CD8-positive, alpha-beta memory T cell (primary cell): ENCODE data around the gene KCNAB1. TPM values are rescaled to one million over a fixed set of nuclear protein-coding genes. Genes with fewer than 3 reads are reported as not detected.
"Not testable (repeated sequence)": the region's sequence is repeated elsewhere in the genome, so short reads cannot be mapped to it uniquely, and the experiment has no call there.

ENCODE experiments used
- CTCF ChIA-PET: fragments of 350-600 bp; sonication (Branson Sonifier 250); formaldehyde crosslinking; loops from one replicate; lab custom pipeline; 2021; ENCODE audit warnings: antibody characterized with exemption; lab: Charles Lee
- POLR2A ChIA-PET: fragments of 350-600 bp; sonication (Branson Sonifier 250); formaldehyde crosslinking; loops from one replicate; lab custom pipeline; 2021; ENCODE audit warnings: antibody characterized with exemption; lab: Charles Lee
- DNase-seq, 5 donors: peaks; one replicate each; pipeline versions ENCODE4 v3.0.0 to v3.0.0-alpha.2; 2020 to 2022; ENCODE audit warnings: mixed read lengths in 1 of 5
- H3K27ac ChIP-seq: one replicate; pipeline ENCODE4 v1.7.0; 2013; ENCODE audit warnings: low read depth, mild to moderate bottlenecking, low read length, moderate library complexity
- H3K27me3 ChIP-seq: 2 replicates; pipeline ENCODE4 v1.7.0; 2013; ENCODE audit warnings: low read length, mild to moderate bottlenecking; ENCODE audit not compliant: insufficient read depth, poor library complexity, severe bottlenecking
- H3K36me3 ChIP-seq: 2 replicates; pipeline ENCODE4 v1.7.0; 2013; ENCODE audit warnings: mild to moderate bottlenecking, low read length, moderate library complexity; ENCODE audit not compliant: insufficient read depth
- H3K4me1 ChIP-seq: 2 replicates; pipeline ENCODE4 v1.7.0; 2013; ENCODE audit warnings: mild to moderate bottlenecking, low read length, moderate library complexity; ENCODE audit not compliant: insufficient read depth
- H3K4me3 ChIP-seq: 2 replicates; pipeline ENCODE4 v1.7.0; 2013; ENCODE audit warnings: mild to moderate bottlenecking, low read length
- H3K9me3 ChIP-seq: 2 replicates; pipeline ENCODE4 v1.7.0; 2013; ENCODE audit warnings: mild to moderate bottlenecking, low read length
- H3K27ac Mint-ChIP-seq, 8 donors: one replicate each; pipeline ENCODE4 v1.8.0; 2020 to 2021; ENCODE audit warnings: mixed read lengths in 8 of 8, mild to moderate bottlenecking in 6 of 8, inconsistent platforms in 3 of 8, moderate library complexity in 3 of 8
- H3K27me3 Mint-ChIP-seq, 2 donors: one replicate each; pipeline ENCODE4 v1.8.0; 2020 to 2021; ENCODE audit warnings: mixed read lengths in 2 of 2, mild to moderate bottlenecking in 1 of 2, moderate library complexity in 1 of 2
- H3K36me3 Mint-ChIP-seq, 3 donors: one replicate each; pipeline ENCODE4 v1.8.0; 2020 to 2021; ENCODE audit warnings: mixed read lengths in 3 of 3, inconsistent platforms in 1 of 3, mild to moderate bottlenecking in 1 of 3
- H3K4me1 Mint-ChIP-seq, 3 donors: one replicate each; pipeline ENCODE4 v1.8.0; 2020 to 2021; ENCODE audit warnings: mixed read lengths in 3 of 3, inconsistent platforms in 1 of 3, mild to moderate bottlenecking in 1 of 3
- H3K4me3 Mint-ChIP-seq, 7 donors: one replicate each; pipeline ENCODE4 v1.8.0; 2020 to 2021; ENCODE audit warnings: mixed read lengths in 7 of 7, mild to moderate bottlenecking in 6 of 7, moderate library complexity in 4 of 7, inconsistent platforms in 2 of 7
- H3K9me3 Mint-ChIP-seq, 5 donors: one replicate each; pipeline ENCODE4 v1.8.0; 2020 to 2022; ENCODE audit warnings: mixed read lengths in 5 of 5, mild to moderate bottlenecking in 3 of 5, moderate library complexity in 2 of 5, inconsistent platforms in 1 of 5
- polyA plus RNA-seq: library from polyadenylated mRNA; unstranded; fragments of 300-500 nt; fragmentation: Illumina TruSeq; gene quantifications from one replicate; pipeline ENCODE4 v1.2.3, GENCODE V29; 2021
- total RNA-seq, 2 experiments: library from RNA; stranded (reverse); gene quantifications; one replicate each; pipeline ENCODE4 v1.2.3, GENCODE V29; 2021

KCNAB1 gene
- total RNA-seq (not detected), polyA plus RNA-seq (0.32 TPM)

DNA sequence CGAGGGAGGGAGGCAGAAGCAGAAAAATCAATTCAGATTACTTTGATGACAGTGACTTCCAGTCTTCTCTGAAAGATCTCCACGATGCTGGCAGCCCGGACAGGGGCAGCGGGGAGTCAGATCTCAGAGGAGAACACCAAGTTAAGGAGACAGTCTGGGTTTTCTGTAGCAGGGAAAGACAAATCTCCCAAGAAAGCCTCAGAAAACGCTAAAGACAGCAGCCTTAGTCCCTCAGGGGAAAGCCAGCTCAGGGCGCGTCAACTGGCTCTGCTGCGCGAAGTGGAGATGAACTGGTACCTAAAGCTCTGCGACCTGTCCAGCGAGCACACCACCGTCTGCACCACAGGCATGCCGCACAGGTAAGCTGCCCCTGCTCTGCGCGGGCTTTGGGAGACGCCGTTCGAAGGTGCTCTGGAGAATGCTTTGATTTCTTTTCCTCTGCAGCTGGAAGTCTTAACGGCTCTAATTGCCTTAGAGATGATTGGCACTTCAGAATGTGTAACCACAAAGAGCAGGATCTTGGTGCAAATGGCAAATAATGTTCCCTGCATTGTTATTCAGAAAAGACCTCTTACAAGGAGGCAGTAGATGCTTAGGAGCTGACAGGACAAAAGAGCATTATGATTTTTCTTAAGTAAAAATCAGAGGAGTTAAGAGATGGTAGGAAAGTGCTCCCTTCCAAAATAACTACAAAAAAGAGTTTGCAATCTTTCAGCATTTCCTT lies at the start of gene KCNAB1:
TSS of gene KCNAB1 (plus strand) at position 51 of the 724 bp plus-strand sequence.
- Mint-ChIP-seq H3K27me3 (peaks cover 8 to 18% of the 10 kb centered on the region in 2 donors), H3K9me3 (no peaks in the 10 kb centered on the region), H3K36me3 (no peaks in the 10 kb centered on the region), H3K27ac (no peak within 1 kb of the TSS), H3K4me1 (peaks cover 0 to 7% (median 0%) of the 10 kb centered on the region in 3 donors), H3K4me3 (no peak within 1 kb of the TSS)
- Histone ChIP-seq H3K4me1 (no peaks in the 10 kb centered on the region), H3K4me3 (no peak within 1 kb of the TSS), H3K36me3 (no peaks in the 10 kb centered on the region), H3K27me3 (no peaks in the 10 kb centered on the region), H3K9me3 (no peaks in the 10 kb centered on the region), H3K27ac (no peak within 1 kb of the TSS)
- no peak for DNase-seq
- POLR2A ChIA-PET: no interaction called here
- CTCF ChIA-PET: no interaction called here

DNA sequence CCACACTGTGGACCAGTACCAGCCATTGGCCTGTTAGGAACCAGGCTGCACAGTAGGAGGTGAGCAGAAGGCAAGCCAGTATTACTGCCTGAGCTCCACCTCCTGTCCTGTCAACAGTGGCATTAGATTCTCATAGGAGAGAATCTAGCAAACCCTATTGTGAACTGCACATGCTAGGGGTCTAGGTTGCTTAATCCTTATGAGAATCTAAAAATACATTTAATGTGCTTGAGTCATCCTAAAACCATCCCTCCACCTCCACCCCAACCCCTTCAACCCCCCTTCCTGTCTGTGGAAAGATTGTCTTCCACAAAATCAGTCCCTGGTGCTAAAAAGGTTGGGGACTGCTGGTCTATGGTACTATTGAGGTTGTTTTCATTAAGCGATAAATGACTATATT lies 49.3 kb upstream of the KCNAB1 start:
- ChIA-PET CTCF (no interaction called here), POLR2A (no interaction called here)
- Mint-ChIP-seq H3K4me1 (no peaks in the 10 kb centered on the region), H3K27ac (no peak overlapping the region), H3K27me3 (peaks cover 7 to 37% of the 10 kb centered on the region in 2 donors), H3K36me3 (no peaks in the 10 kb centered on the region), H3K9me3 (no peaks in the 10 kb centered on the region), H3K4me3 (no peak overlapping the region)
- H3K4me3 ChIP-seq: no peak overlapping the region
- no peak overlapping the region for H3K27ac ChIP-seq
- no peaks in the 10 kb centered on the region for H3K4me1 ChIP-seq
- H3K36me3 ChIP-seq: no peaks in the 10 kb centered on the region
- no peaks in the 10 kb centered on the region for H3K27me3 ChIP-seq
- DNase-seq: no peak
- H3K9me3 ChIP-seq: no peaks in the 10 kb centered on the region

DNA sequence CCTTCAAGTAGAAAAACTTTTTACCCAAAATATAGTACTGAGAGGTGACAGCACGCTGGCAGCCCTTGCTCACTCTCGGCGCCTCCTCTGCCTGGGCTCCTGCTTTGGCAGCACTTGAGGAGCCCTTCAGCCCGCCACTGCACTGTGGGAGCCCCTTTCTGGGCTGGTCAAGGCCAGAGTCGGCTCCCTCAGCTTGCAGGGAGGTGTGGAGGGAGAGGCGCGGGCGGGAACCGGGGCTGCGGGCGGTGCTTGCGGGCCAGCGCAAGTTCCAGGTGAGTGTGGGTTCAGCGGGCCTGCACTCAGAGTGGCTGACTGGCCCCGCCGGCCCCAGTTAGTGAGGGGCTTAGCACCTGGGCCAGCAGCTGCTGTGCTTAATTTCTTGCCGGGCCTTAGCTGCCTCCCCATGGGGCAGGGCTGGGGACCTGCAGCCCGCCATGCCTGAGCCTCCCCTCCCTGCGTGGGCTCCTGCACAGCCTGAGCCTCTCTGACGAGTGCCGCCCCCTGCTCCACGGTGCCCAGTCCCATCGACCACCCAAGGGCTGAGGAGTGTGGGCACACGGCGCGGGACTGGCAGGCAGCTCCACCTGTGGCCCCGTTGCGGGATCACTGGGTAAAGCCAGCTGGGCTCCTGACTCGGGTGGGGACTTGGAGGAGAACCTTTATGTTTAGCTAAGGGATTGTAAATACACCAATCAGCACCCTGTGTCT lies 47.3 kb upstream of the KCNAB1 start:
- H3K27me3 ChIP-seq, H3K4me3 ChIP-seq, H3K9me3 ChIP-seq, H3K4me1 Mint-ChIP-seq, CTCF ChIA-PET, H3K4me1 ChIP-seq, H3K9me3 Mint-ChIP-seq, DNase-seq, POLR2A ChIA-PET, H3K4me3 Mint-ChIP-seq, H3K27ac ChIP-seq, H3K36me3 Mint-ChIP-seq, H3K36me3 ChIP-seq, H3K27ac Mint-ChIP-seq: not testable (repeated sequence)
- peaks cover 7 to 42% of the 10 kb centered on the region in 2 donors for H3K27me3 Mint-ChIP-seq

DNA sequence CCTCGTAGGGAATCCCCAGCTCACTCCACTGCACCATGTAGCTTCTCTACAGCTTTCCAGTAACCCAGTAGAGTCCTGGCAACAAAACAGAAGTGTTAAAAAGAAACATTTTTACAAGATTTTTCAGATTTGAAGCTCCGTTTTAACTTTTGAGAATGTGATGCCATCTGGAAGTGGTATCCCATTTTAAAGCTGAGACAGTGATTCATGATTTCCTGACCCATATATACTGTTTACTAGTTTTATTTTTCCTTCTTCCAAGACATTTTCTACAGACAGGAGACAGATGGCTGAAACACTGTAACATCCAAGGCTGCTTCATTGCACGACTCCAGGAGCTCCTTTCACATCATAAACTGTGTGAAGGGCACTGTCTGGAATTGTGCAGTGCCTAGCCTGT lies 30.3 kb upstream of the KCNAB1 start:
- Mint-ChIP-seq H3K4me3 (no peak overlapping the region), H3K36me3 (no peaks in the 10 kb centered on the region), H3K4me1 (peaks cover 0 to 5% (median 0%) of the 10 kb centered on the region in 3 donors), H3K27ac (no peak overlapping the region), H3K27me3 (peaks cover 9 to 12% of the 10 kb centered on the region in 2 donors), H3K9me3 (peaks cover 0 to 4% (median 0%) of the 10 kb centered on the region in 5 donors)
- CTCF ChIA-PET: no interaction called here
- POLR2A ChIA-PET: no interaction called here
- Histone ChIP-seq H3K27me3 (no peaks in the 10 kb centered on the region), H3K36me3 (no peaks in the 10 kb centered on the region), H3K4me3 (no peak overlapping the region), H3K4me1 (no peaks in the 10 kb centered on the region), H3K9me3 (no peaks in the 10 kb centered on the region), H3K27ac (no peak overlapping the region)
- no peak for DNase-seq

DNA sequence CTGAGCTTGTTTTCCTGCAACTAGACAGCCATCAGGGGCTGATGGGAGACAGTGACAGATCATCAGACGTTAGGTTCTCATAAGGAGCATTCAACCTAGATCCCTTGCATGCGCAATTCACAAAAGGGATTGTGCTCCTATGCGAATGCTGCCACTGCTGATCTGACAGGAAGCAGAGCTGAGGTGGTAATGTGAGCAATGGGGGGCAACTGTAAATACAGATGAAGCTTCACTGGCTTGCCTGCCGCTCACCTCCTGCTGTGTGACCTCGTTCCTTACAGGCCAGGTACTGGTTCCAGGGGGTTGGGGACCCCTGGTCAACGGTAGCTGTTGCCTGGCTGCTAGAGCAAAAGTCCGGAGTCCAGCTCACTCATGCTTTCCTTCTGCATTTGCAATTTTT lies 26.4 kb upstream of the KCNAB1 start:
- Histone ChIP-seq H3K36me3 (no peaks in the 10 kb centered on the region), H3K9me3 (no peaks in the 10 kb centered on the region), H3K27me3 (no peaks in the 10 kb centered on the region), H3K4me1 (no peaks in the 10 kb centered on the region), H3K27ac (no peak overlapping the region), H3K4me3 (no peak overlapping the region)
- no peak overlapping the region for H3K4me3 Mint-ChIP-seq
- H3K27me3 Mint-ChIP-seq: peaks cover 5 to 14% of the 10 kb centered on the region in 2 donors
- ChIA-PET CTCF (no interaction called here), POLR2A (no interaction called here)
- peaks cover 0 to 4% (median 0%) of the 10 kb centered on the region in 5 donors for H3K9me3 Mint-ChIP-seq
- no peaks in the 10 kb centered on the region for H3K4me1 Mint-ChIP-seq
- H3K27ac Mint-ChIP-seq: no peak overlapping the region
- H3K36me3 Mint-ChIP-seq: no peaks in the 10 kb centered on the region
- DNase-seq: no peak

DNA sequence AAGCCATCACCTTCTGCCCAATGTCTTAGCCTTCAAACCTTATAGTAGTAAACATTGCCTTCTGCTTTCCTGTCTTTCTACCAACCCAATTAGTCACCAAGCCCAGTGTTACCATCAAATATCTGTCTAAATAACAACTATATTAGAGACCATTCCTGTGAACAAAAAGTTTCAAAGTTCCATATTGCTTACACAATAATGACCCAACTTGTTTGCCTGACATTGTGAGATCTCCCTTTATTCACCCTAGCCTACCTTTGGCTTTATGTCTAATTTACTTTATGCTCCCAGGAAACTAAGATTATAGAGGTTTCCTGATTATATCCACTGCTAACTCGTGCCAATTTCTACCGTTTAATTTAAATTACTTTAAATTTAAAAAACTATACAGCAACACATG lies 26.0 kb upstream of the KCNAB1 start:
- Mint-ChIP-seq H3K36me3 (no peaks in the 10 kb centered on the region), H3K27me3 (peaks cover 5 to 14% of the 10 kb centered on the region in 2 donors), H3K27ac (no peak overlapping the region), H3K9me3 (peaks cover 0 to 4% (median 0%) of the 10 kb centered on the region in 5 donors), H3K4me1 (no peaks in the 10 kb centered on the region), H3K4me3 (no peak overlapping the region)
- ChIA-PET POLR2A (no interaction called here), CTCF (no interaction called here)
- DNase-seq: no peak
- H3K9me3 ChIP-seq: no peaks in the 10 kb centered on the region
- H3K4me1 ChIP-seq: no peaks in the 10 kb centered on the region
- H3K27me3 ChIP-seq: no peaks in the 10 kb centered on the region
- H3K4me3 ChIP-seq: no peak overlapping the region
- H3K27ac ChIP-seq: no peak overlapping the region
- no peaks in the 10 kb centered on the region for H3K36me3 ChIP-seq

DNA sequence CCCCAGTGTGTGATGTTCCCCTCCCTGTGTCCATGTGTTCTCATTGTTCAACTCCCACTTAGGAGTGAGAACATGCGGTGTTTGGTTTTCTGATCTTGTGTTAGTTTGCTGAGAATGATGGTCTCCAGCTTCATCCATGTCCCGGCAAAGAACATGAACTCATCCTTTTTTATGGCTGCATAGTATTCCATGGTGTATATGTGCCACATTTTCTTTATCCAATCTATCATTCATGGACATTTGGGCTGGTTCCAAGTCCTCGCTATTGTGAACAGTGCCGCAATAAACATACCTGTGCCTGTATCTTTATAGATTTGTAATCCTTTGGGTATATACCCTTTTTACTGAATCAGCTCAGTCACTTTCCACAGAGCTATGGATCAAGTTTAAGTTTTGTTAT lies 24.7 kb upstream of the KCNAB1 start:
- H3K4me1 ChIP-seq: not testable (repeated sequence)

DNA sequence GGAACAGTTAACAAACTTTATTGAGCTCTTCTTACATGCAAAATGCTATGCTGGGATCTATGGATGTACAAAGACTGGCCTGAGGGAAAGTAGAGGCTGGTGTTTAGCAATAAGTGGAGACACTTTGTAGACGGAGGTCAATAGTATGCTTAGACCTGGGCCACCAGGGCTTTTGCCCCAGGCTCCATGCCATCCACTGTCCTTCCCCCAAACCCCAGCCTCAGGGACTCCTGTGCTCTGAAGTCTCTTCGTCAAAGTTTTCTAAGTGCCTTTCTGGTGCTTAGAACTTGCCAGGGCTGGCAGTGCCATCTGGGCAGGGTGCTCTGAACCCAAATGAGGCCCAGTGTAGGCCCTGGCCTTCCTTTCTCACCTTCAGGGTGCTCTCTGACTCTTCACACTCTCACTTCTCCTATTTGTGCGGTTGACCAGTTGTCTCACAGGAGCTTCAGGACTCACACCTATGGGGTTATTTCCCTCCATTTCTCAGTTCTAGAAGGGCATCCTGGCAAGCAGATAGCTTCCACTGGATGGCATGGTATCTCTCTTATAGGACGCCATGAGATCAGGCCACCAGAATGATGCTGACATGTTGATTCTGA lies 21.8 kb upstream of the KCNAB1 start:
- ChIA-PET POLR2A (no interaction called here), CTCF (no interaction called here)

More for the DNA sequence above, 24.7 kb upstream of the KCNAB1 start:
- H3K36me3 Mint-ChIP-seq, DNase-seq, H3K9me3 Mint-ChIP-seq, H3K36me3 ChIP-seq, H3K27me3 ChIP-seq, H3K4me3 ChIP-seq, H3K27ac ChIP-seq, H3K27ac Mint-ChIP-seq, H3K4me1 Mint-ChIP-seq, H3K9me3 ChIP-seq, H3K4me3 Mint-ChIP-seq, POLR2A ChIA-PET: not testable (repeated sequence)
- peaks cover 5 to 10% of the 10 kb centered on the region in 2 donors for H3K27me3 Mint-ChIP-seq
- CTCF ChIA-PET: interaction anchor here (0.8 kb wide), 1 partner anchor 159 kb away, joined by 3 read pairs; no protein-coding TSS in a partner anchor

More for the DNA sequence above, 21.8 kb upstream of the KCNAB1 start:
- Histone ChIP-seq H3K4me3 (no peak overlapping the region), H3K9me3 (no peaks in the 10 kb centered on the region), H3K27me3 (no peaks in the 10 kb centered on the region), H3K36me3 (no peaks in the 10 kb centered on the region), H3K4me1 (no peaks in the 10 kb centered on the region), H3K27ac (no peak overlapping the region)
- no peak overlapping the region for H3K27ac Mint-ChIP-seq
- no peaks in the 10 kb centered on the region for H3K4me1 Mint-ChIP-seq
- no peaks in the 10 kb centered on the region for H3K36me3 Mint-ChIP-seq
- H3K4me3 Mint-ChIP-seq: no peak overlapping the region
- H3K9me3 Mint-ChIP-seq: peaks cover 0 to 4% (median 0%) of the 10 kb centered on the region in 5 donors
- H3K27me3 Mint-ChIP-seq: peaks cover 0 to 11% of the 10 kb centered on the region in 2 donors
- DNase-seq: no peak
